K562 (cell line): Measurements from ENCODE around the gene NEK2. TPM values are rescaled to one million over a fixed set of nuclear protein-coding genes. Genes with fewer than 3 reads are reported as not detected.

Experiments used
- ATAC-seq: fragments of 200-7000 bp; cut with Tn5 transposase; 3 replicates; pipeline ENCODE4 v1.9.1; 2020; ENCODE audit warnings: moderate library complexity
- BruUV-seq: library from RNA; stranded (reverse); fragments of 400-500 nt; replicated peaks from 2 replicates; lab custom pipeline; 2021; lab: Mats Ljungman, UMichigan
- CTCF ChIA-PET: fragments of 300-600 bp; formaldehyde crosslinking; extraction: SDS; loops from one replicate; lab custom pipeline; 2021; ENCODE audit warnings: low intra/inter-chr PET ratio; lab: Yijun Ruan, JAX
- POLR2A ChIA-PET: fragments of 300-600, 350-650 bp; sonication (Branson Sonifier 250); formaldehyde crosslinking; extraction: SDS; loops from one replicate; lab custom pipeline; 2021; ENCODE audit warnings: antibody characterized with exemption, inconsistent platforms; lab: Yijun Ruan, JAX
- DNase-seq, 4 experiments: peaks; one replicate each; pipeline versions ENCODE4 v3.0.0 to v3.0.0-alpha.2; 2011 to 2018; ENCODE audit warnings: low spot score in 3 of 4, mixed read lengths in 3 of 4; ENCODE audit errors: extremely low read depth in 1 of 4
- FAIRE-seq: peaks from 2 replicates; lab custom pipeline; 2011; peaks lifted over from hg19 to GRCh38; lab: Jason Lieb, UNC
- H2AFZ ChIP-seq: 2 replicates; pipeline ENCODE4 v1.6.0; 2011; ENCODE audit warnings: low read depth, low read length, control low read depth, inconsistent platforms
- H3K27ac ChIP-seq: fragments of 200-600 bp; 3 replicates; pipeline ENCODE4 v1.8.0; 2011; ENCODE audit warnings: low read depth, mild to moderate bottlenecking, control low read depth, inconsistent platforms, low read length, moderate library complexity, mixed read lengths; ENCODE audit errors: extremely low read depth
- H3K27me3 ChIP-seq, 2 experiments: fragments of 300-600 bp in 1 of 2; 2 replicates in 1 of 2; 3 replicates in 1 of 2; pipeline versions ENCODE4 v1.6.0 to v1.8.0; 2011; ENCODE audit warnings: inconsistent platforms in 2 of 2, low read length in 2 of 2, mild to moderate bottlenecking in 1 of 2, mixed read lengths in 1 of 2, moderate library complexity in 1 of 2; ENCODE audit not compliant: control insufficient read depth in 2 of 2, insufficient read depth in 2 of 2
- H3K36me3 ChIP-seq: fragments of 300-600 bp; 3 replicates; pipeline ENCODE4 v1.8.0; 2011; ENCODE audit warnings: mild to moderate bottlenecking, low read length, inconsistent platforms; ENCODE audit not compliant: control insufficient read depth, insufficient read depth
- H3K4me1 ChIP-seq, 2 experiments: fragments of 200-600 bp in 1 of 2; replicated peaks in 1 of 2; 2 replicates in 1 of 2; 3 replicates in 1 of 2; pipeline versions ENCODE4 v1.5.1 to v1.8.0; 2011; ENCODE audit warnings: inconsistent platforms in 2 of 2, low read length in 2 of 2, mild to moderate bottlenecking in 1 of 2, mixed read lengths in 1 of 2, moderate library complexity in 1 of 2; ENCODE audit not compliant: control insufficient read depth in 2 of 2, insufficient read depth in 2 of 2
- H3K4me2 ChIP-seq: 2 replicates; pipeline ENCODE4 v1.6.1; 2011; ENCODE audit warnings: low read length, control low read depth, inconsistent platforms, mixed read lengths; ENCODE audit not compliant: insufficient read depth
- H3K4me3 ChIP-seq: fragments of 200-600 bp; sonication (generic), shearing (Covaris generic); 2 replicates; pipeline ENCODE4 v1.5.1; 2016; ENCODE audit warnings: control low read depth, inconsistent platforms
- H3K79me2 ChIP-seq: fragments of 200-600 bp; 3 replicates; pipeline ENCODE4 v1.8.0; 2011; ENCODE audit warnings: low read length, inconsistent platforms; ENCODE audit not compliant: control insufficient read depth, insufficient read depth
- H3K9ac ChIP-seq, 2 experiments: 2 replicates each; pipeline versions ENCODE4 v1.6.0 to v1.6.1; 2011; ENCODE audit warnings: low read depth in 2 of 2, low read length in 2 of 2, control low read depth in 1 of 2, inconsistent platforms in 1 of 2, mild to moderate bottlenecking in 1 of 2, mixed read lengths in 1 of 2; ENCODE audit not compliant: insufficient read depth in 1 of 2
- H3K9me1 ChIP-seq: one replicate; pipeline ENCODE4 v1.6.0; 2011; ENCODE audit warnings: inconsistent platforms, mild to moderate bottlenecking, low read length, moderate library complexity; ENCODE audit not compliant: control insufficient read depth, insufficient read depth
- H3K9me3 ChIP-seq: replicated peaks from 2 replicates; pipeline ENCODE4 v1.5.1; 2011; ENCODE audit warnings: low read depth, low read length, inconsistent platforms; ENCODE audit not compliant: control insufficient read depth, insufficient read depth
- H4K20me1 ChIP-seq: replicated peaks from 2 replicates; pipeline ENCODE4 v1.6.1; 2011; ENCODE audit warnings: low read length, inconsistent platforms, mixed read lengths; ENCODE audit not compliant: control insufficient read depth, insufficient read depth
- ADNP ChIP-seq: fragments of 200-800 bp; sonication (Bioruptor generic); IDR thresholded peaks from 2 replicates; pipeline ENCODE4 v1.6.1; 2016; ENCODE audit warnings: missing genetic modification characterization, missing compliant biosample characterization
- BCOR ChIP-seq: fragments of 450-650 bp; IDR thresholded peaks from 2 replicates; pipeline ENCODE4 v1.6.1; 2016
- CBFB ChIP-seq: sonication (generic); formaldehyde crosslinking; IDR thresholded peaks from 2 replicates; pipeline ENCODE4 v1.4.0; 2020; ENCODE audit warnings: mild to moderate bottlenecking, missing genetic modification reagents
- EWSR1 ChIP-seq: fragments of 450-650 bp; IDR thresholded peaks from 2 replicates; pipeline ENCODE4 v1.6.1; 2018; ENCODE audit warnings: borderline replicate concordance, mild to moderate bottlenecking, low read depth, moderate library complexity; ENCODE audit not compliant: partially characterized antibody
- HDAC2 ChIP-seq: fragments of 450-650 bp; IDR thresholded peaks from 2 replicates; pipeline ENCODE4 v1.6.1; 2016; ENCODE audit warnings: mild to moderate bottlenecking
- HEY1 ChIP-seq: fragments of 250-450 bp; sonication (Bioruptor Pico); IDR thresholded peaks from 2 replicates; pipeline ENCODE4 v1.5.0; 2020; ENCODE audit warnings: mild to moderate bottlenecking, moderate library complexity, borderline replicate concordance
- KDM1A ChIP-seq, 2 experiments: fragments of 450-650 bp; IDR thresholded peaks; 2 replicates each; pipeline ENCODE4 v1.6.1; 2016; ENCODE audit warnings: mild to moderate bottlenecking in 2 of 2
- MTA1 ChIP-seq: fragments of 450-650 bp; IDR thresholded peaks from 2 replicates; pipeline ENCODE4 v1.6.1; 2017; ENCODE audit warnings: borderline replicate concordance
- POLR3A ChIP-seq: IDR thresholded peaks from 2 replicates; pipeline ENCODE4 v1.6.1; 2011; ENCODE audit warnings: borderline replicate concordance, mild to moderate bottlenecking, moderate library complexity; ENCODE audit not compliant: insufficient read length, insufficient read depth; ENCODE audit errors: extremely low read depth
- RBM25 ChIP-seq: fragments of 200-400 bp; formaldehyde crosslinking; IDR thresholded peaks from 2 replicates; pipeline ENCODE4 v1.6.1; 2018; ENCODE audit warnings: low read length, low read depth, moderate library complexity; ENCODE audit not compliant: severe bottlenecking
- ZNF507 ChIP-seq: conservative IDR thresholded peaks from 2 replicates; pipeline ENCODE4 v1.6.1; 2017; ENCODE audit warnings: missing genetic modification characterization, missing compliant biosample characterization
- WGBS: fragments of 100-300 bp; shearing (Covaris generic); methylation state at CpG from one replicate; pipeline ENCODE4 v1.1.6; 2016; ENCODE audit warnings: low coverage, mixed read lengths; ENCODE audit not compliant: insufficient coverage; ENCODE audit errors: missing lambda C conversion rate; 5-methylcytosine and 5-hydroxymethylcytosine counted together
- in situ Hi-C: fragments of 300-500 bp; cut with MboI; formaldehyde crosslinking; loops from 4 replicates; pipeline ENCODE4 v1.15.0; 2018; ENCODE audit warnings: inconsistent platforms, mixed read lengths
- intact Hi-C: fragments of 100-400 bp; cut with micrococcal nuclease; formaldehyde crosslinking; loops from 2 replicates; pipeline ENCODE4 v1.14.2; 2022
- polyA plus RNA-seq, 8 experiments: library from polyadenylated mRNA; depleted of rRNA in 4 of 8; stranded (reverse) in 5 of 8; unstranded in 3 of 8; fragments of >200 nt; fragmentation: Nextera tagmentation in 2 of 8; fragmentation: Illumina TruSeq in 1 of 8; extraction: Ambion mirVana in 2 of 8; extraction: Trizol in 1 of 8; gene quantifications; 2 replicates each; pipeline versions ENCODE4 v1.2.1 to v1.2.3, GENCODE V29; 2011 to 2014; ENCODE audit warnings: inconsistent platforms in 1 of 8, missing spikeins in 1 of 8
- total RNA-seq, 7 experiments: library from RNA; depleted of rRNA in 6 of 7; stranded (reverse); fragments of >200 nt in 6 of 7; fragmentation: Illumina TruSeq in 2 of 7; extraction: Trizol in 2 of 7; gene quantifications; 2 replicates each; pipeline versions ENCODE4 v1.2.1 to v1.2.3, GENCODE V29; 2011 to 2021; ENCODE audit warnings: low replicate concordance in 1 of 7
- TF ChIP-seq, protein P1 (sequence below): fragments of 450-650 bp; IDR thresholded peaks from 2 replicates; pipeline ENCODE4 v1.6.1; 2016; ENCODE audit warnings: mild to moderate bottlenecking
- TF ChIP-seq, protein P2 (sequence below): sonication (generic); formaldehyde crosslinking; IDR thresholded peaks from 2 replicates; pipeline ENCODE4 v1.8.1; 2023; ENCODE audit warnings: missing genetic modification reagents, mild to moderate bottlenecking, borderline replicate concordance

Gene NEK2
- total and polyA plus RNA-seq, 9 of the 15 experiments (the other 6 are each of a cell fraction or from before 2014, with no cell fraction given), result 30.0 to 74.7 (median 66.4) TPM

DNA sequence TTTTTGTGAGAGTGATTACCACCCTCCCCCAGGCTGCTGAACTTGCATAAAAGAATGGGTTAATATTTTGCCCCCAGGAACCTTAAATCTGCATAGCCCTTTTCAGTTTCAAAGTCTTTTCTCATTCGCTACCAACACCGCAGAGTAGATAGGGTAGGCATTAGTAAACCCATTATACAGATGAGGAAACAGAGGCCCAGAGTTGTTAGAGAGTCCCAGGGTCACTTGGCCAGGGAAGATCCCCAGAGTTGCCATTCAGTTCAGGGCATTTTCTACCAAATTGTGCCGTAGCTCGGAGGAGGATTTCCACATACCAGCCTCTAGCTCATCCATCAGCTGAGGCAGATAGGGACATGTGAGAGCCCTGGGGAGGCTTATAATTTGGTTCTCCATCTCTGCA is 40.5 kb downstream of the NEK2 start:
- 94% methylated on average over 4 of the region's 4 CpGs for WGBS
- ChIA-PET CTCF (no interaction called here), POLR2A (interaction anchor here (0.6 to 3.9 kb wide), 6 partner anchors 8 to 350 kb away, joined by 3 to 20 read pairs (median 3); no protein-coding TSS in a partner anchor)

More for the DNA sequence above, 40.5 kb downstream of the NEK2 start:
- no peaks in the 10 kb centered on the region for H3K79me2 ChIP-seq
- no peak for ATAC-seq
- BruUV-seq, result no TSS peak
- intact Hi-C loops (no loop called here), in situ Hi-C loops (no loop called here)
- DNase-seq, result no peak
- H3K27ac ChIP-seq, result no peak overlapping the region
- FAIRE-seq, result no peak
- H3K9me1 ChIP-seq, result no peaks in the 10 kb centered on the region
- TF ChIP-seq KDM1A (IDR thresholded peaks at IDR 0.05) (peak in 1 of 2 experiments; percentile 39; a peak in 2 of 4 replicates), CBFB (CRISPR knock-in tag) (no peak), ZNF507 (no peak), MTA1 (no peak), ADNP (tag) (0 out of 2 replicates have a peak, but pooled peaks have one; percentile 18), HEY1 (CRISPR knock-in tag) (no peak), HDAC2 (0 out of 2 replicates have a peak, but pooled peaks have one; percentile 27), POLR3A (no peak), RBM25 (peak; percentile 93), BCOR (peak; percentile 79; the same call in 1 of the 2 replicates), EWSR1 (no peak)
- TF ChIP-seq, protein P1, sequence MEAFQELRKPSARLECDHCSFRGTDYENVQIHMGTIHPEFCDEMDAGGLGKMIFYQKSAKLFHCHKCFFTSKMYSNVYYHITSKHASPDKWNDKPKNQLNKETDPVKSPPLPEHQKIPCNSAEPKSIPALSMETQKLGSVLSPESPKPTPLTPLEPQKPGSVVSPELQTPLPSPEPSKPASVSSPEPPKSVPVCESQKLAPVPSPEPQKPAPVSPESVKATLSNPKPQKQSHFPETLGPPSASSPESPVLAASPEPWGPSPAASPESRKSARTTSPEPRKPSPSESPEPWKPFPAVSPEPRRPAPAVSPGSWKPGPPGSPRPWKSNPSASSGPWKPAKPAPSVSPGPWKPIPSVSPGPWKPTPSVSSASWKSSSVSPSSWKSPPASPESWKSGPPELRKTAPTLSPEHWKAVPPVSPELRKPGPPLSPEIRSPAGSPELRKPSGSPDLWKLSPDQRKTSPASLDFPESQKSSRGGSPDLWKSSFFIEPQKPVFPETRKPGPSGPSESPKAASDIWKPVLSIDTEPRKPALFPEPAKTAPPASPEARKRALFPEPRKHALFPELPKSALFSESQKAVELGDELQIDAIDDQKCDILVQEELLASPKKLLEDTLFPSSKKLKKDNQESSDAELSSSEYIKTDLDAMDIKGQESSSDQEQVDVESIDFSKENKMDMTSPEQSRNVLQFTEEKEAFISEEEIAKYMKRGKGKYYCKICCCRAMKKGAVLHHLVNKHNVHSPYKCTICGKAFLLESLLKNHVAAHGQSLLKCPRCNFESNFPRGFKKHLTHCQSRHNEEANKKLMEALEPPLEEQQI, result no peak
- TF ChIP-seq, protein P2, sequence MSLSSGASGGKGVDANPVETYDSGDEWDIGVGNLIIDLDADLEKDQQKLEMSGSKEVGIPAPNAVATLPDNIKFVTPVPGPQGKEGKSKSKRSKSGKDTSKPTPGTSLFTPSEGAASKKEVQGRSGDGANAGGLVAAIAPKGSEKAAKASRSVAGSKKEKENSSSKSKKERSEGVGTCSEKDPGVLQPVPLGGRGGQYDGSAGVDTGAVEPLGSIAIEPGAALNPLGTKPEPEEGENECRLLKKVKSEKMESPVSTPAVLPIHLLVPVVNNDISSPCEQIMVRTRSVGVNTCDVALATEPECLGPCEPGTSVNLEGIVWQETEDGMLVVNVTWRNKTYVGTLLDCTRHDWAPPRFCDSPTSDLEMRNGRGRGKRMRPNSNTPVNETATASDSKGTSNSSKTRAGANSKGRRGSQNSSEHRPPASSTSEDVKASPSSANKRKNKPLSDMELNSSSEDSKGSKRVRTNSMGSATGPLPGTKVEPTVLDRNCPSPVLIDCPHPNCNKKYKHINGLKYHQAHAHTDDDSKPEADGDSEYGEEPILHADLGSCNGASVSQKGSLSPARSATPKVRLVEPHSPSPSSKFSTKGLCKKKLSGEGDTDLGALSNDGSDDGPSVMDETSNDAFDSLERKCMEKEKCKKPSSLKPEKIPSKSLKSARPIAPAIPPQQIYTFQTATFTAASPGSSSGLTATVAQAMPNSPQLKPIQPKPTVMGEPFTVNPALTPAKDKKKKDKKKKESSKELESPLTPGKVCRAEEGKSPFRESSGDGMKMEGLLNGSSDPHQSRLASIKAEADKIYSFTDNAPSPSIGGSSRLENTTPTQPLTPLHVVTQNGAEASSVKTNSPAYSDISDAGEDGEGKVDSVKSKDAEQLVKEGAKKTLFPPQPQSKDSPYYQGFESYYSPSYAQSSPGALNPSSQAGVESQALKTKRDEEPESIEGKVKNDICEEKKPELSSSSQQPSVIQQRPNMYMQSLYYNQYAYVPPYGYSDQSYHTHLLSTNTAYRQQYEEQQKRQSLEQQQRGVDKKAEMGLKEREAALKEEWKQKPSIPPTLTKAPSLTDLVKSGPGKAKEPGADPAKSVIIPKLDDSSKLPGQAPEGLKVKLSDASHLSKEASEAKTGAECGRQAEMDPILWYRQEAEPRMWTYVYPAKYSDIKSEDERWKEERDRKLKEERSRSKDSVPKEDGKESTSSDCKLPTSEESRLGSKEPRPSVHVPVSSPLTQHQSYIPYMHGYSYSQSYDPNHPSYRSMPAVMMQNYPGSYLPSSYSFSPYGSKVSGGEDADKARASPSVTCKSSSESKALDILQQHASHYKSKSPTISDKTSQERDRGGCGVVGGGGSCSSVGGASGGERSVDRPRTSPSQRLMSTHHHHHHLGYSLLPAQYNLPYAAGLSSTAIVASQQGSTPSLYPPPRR (CRISPR knock-in tag), result no peak
- no peak overlapping the region for H3K4me3 ChIP-seq
- no peaks in the 10 kb centered on the region for H3K36me3 ChIP-seq
- peaks cover 31 to 35% of the 10 kb centered on the region in 2 experiments for H3K4me1 ChIP-seq
- no peak overlapping the region for H3K9ac ChIP-seq
- H2AFZ ChIP-seq, result no peak overlapping the region
- no peak overlapping the region for H3K4me2 ChIP-seq
- H4K20me1 ChIP-seq, result no peaks in the 10 kb centered on the region
- no peaks in the 10 kb centered on the region for H3K27me3 ChIP-seq
- no peaks in the 10 kb centered on the region for H3K9me3 ChIP-seq
